Calu3 (cell line): ENCODE results near the gene RDH8. TPM values are rescaled to one million over a fixed set of nuclear protein-coding genes. Genes with fewer than 3 reads are reported as not detected.

ENCODE experiments used
- BruUV-seq: library from RNA; stranded (reverse); fragments of 400-500 nt; replicated peaks from 2 replicates; lab custom pipeline; 2021; lab: Mats Ljungman, UMichigan
- CTCF ChIA-PET: fragments of 300-600 bp; sonication (Branson Sonifier 250); formaldehyde crosslinking; loops from one replicate; lab custom pipeline; 2022; ENCODE audit warnings: antibody characterized with exemption; lab: Charles Lee
- DNase-seq: peaks from one replicate; pipeline ENCODE4 v3.0.0; 2022
- H3K27ac Mint-ChIP-seq: one replicate; pipeline ENCODE4 v1.8.0; 2022; ENCODE audit warnings: mixed read lengths; ENCODE audit not compliant: unreplicated experiment
- H3K27me3 Mint-ChIP-seq: one replicate; pipeline ENCODE4 v1.8.0; 2022; ENCODE audit warnings: mixed read lengths; ENCODE audit not compliant: unreplicated experiment
- H3K36me3 Mint-ChIP-seq: one replicate; pipeline ENCODE4 v1.8.0; 2022; ENCODE audit warnings: mild to moderate bottlenecking, moderate library complexity, mixed read lengths; ENCODE audit not compliant: insufficient read depth, unreplicated experiment
- H3K4me1 Mint-ChIP-seq: one replicate; pipeline ENCODE4 v1.8.0; 2022; ENCODE audit warnings: mild to moderate bottlenecking, low read depth, mixed read lengths; ENCODE audit not compliant: unreplicated experiment
- H3K4me3 Mint-ChIP-seq: one replicate; pipeline ENCODE4 v1.8.0; 2022; ENCODE audit warnings: mild to moderate bottlenecking, low read depth, moderate library complexity, mixed read lengths; ENCODE audit not compliant: unreplicated experiment
- H3K9me3 Mint-ChIP-seq: one replicate; pipeline ENCODE4 v1.8.0; 2022; ENCODE audit warnings: low read depth, mixed read lengths; ENCODE audit not compliant: unreplicated experiment
- intact Hi-C: fragments of 100-400 bp; cut with micrococcal nuclease; formaldehyde crosslinking; loops from one replicate; pipeline ENCODE4 v1.10.0; 2022; ENCODE audit not compliant: unreplicated experiment
- total RNA-seq: library from RNA; stranded (reverse); gene quantifications from 2 replicates; pipeline ENCODE4 v1.2.3, GENCODE V29; 2022
- TF ChIP-seq, protein P1 (sequence below): fragments of 200-600 bp; IDR thresholded peaks from one replicate; pipeline ENCODE4 v1.8.0; 2022; ENCODE audit warnings: antibody characterized with exemption; ENCODE audit not compliant: unreplicated experiment

The RDH8 gene
- total RNA-seq, 1 experiment from 2014 or later: not detected

DNA sequence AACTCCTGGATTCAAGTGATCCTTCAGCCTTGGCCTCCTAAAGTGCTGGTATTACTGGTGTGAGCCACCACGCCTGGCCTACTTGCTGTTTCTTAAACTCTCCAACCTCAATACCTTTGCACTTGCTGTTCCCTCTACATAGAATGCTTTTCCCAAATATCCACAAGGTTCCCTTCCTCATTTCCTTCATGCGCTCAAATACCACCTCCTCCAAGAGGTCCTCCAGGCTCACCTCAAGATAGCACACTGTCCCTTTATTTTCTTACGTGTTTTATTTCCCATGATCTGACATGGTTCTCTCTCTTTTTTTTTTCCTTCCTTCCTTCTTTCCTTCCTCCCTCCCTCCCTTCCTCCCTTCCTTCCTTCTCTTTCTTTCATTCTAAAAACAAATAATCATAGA lies 13.5 kb downstream of the RDH8 start:
- CTCF ChIA-PET: interaction anchor here (0.9 to 1.1 kb wide), 2 partner anchors 96 to 223 kb away, joined by 3 to 6 read pairs; no protein-coding TSS in a partner anchor
- Mint-ChIP-seq H3K27ac (no peak overlapping the region), H3K27me3 (peaks cover 15% of the 10 kb centered on the region), H3K9me3 (no peaks in the 10 kb centered on the region), H3K4me1 (no peaks in the 10 kb centered on the region), H3K4me3 (no peak overlapping the region), H3K36me3 (peaks cover under 1% of the 10 kb centered on the region)
- no TSS peak for BruUV-seq
- TF ChIP-seq, protein P1, sequence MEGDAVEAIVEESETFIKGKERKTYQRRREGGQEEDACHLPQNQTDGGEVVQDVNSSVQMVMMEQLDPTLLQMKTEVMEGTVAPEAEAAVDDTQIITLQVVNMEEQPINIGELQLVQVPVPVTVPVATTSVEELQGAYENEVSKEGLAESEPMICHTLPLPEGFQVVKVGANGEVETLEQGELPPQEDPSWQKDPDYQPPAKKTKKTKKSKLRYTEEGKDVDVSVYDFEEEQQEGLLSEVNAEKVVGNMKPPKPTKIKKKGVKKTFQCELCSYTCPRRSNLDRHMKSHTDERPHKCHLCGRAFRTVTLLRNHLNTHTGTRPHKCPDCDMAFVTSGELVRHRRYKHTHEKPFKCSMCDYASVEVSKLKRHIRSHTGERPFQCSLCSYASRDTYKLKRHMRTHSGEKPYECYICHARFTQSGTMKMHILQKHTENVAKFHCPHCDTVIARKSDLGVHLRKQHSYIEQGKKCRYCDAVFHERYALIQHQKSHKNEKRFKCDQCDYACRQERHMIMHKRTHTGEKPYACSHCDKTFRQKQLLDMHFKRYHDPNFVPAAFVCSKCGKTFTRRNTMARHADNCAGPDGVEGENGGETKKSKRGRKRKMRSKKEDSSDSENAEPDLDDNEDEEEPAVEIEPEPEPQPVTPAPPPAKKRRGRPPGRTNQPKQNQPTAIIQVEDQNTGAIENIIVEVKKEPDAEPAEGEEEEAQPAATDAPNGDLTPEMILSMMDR: no peak
- intact Hi-C loops: loop anchor here (2.0 kb wide), 1 partner anchor 92 kb away; no protein-coding TSS in a partner anchor
- DNase-seq: no peak

DNA sequence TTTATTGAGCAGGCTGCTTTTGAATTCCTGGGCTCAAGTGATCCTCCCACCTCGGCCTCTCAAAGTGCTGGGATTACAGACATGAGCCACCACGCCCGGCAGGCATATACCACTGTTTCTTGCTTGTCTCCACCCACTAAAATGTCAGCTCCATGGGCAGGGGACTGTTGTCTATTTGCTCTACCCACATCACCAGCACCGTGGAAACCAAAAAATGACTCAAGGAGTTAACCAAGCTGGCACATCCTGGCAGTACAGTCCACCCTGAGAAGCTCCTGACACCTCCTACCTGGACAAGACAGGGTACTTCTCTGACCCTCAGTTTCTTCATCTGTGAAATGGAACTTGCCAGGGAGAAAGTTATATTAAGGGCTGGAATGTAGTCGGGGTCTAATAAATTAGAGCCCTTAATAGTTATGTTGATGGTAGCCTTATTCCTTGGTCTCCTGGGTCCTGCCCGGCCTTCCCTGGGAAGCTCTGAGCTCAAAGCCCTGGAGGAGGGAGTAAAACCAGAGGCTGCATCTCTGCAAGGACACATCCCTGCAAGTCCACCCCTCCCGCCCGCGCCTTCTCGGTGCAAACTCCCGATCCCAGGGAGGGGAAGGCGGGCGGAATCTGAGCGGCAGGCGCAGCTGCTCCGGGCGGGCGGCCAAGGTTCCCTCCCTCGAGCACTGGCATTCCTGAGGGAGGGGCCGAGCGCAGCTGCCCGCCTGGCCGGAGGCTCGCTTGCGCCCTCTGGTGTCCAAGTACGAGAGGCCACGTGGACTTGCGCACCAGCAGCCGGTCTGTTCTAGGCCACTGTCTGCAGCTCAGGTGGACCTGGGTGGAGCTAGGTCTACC lies 14.1 kb downstream of the RDH8 start:
- CTCF ChIA-PET: interaction anchor here (0.9 to 1.1 kb wide), 3 partner anchors 26 to 223 kb away, joined by 3 to 6 read pairs (median 3); no protein-coding TSS in a partner anchor

DNA sequence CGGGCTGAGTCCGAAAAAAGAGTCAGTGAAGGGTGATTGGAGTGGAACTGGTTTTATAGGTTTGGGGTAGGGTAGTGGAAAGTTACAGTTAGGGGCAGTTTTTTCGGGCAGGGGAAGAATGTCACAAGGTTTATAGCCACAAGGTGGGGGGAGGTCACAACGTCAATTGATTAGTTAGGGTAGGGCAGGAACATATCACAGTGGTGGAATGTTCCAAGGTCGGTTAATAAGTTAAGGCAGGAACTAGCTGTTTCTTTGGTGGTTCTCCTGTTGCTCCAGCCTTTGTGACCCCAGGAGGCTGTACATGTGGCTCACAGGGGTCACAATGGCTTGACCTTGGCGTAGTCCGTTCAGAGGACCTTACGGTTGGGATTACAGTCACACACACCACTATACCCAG lies 20.3 kb downstream of the RDH8 start:
- peaks cover 24% of the 10 kb centered on the region for H3K4me1 Mint-ChIP-seq
- H3K9me3 Mint-ChIP-seq: no peaks in the 10 kb centered on the region
- no TSS peak for BruUV-seq
- TF ChIP-seq, protein P1: no peak
- H3K4me3 Mint-ChIP-seq: peak overlapping the region; percentile 56
- intact Hi-C loops: loop anchor here (5.0 kb wide), 1 partner anchor 79 kb away; the partner anchor contains the start of gene P2RY11
- DNase-seq: peak; percentile 36
- peaks cover 22% of the 10 kb centered on the region for H3K27me3 Mint-ChIP-seq
- peak overlapping the region; percentile 70 for H3K27ac Mint-ChIP-seq
- H3K36me3 Mint-ChIP-seq: peaks cover 25% of the 10 kb centered on the region
- CTCF ChIA-PET: no interaction called here

More for the DNA sequence above, 14.1 kb downstream of the RDH8 start:
- intact Hi-C loops: loop anchor here (2.0 kb wide), 1 partner anchor 93 kb away; no protein-coding TSS in a partner anchor
- BruUV-seq: no TSS peak
- Mint-ChIP-seq H3K4me3 (peak overlapping the region; percentile 14), H3K27me3 (peaks cover 22% of the 10 kb centered on the region), H3K4me1 (peaks cover 5% of the 10 kb centered on the region), H3K36me3 (no peaks in the 10 kb centered on the region), H3K27ac (no peak overlapping the region), H3K9me3 (no peaks in the 10 kb centered on the region)
- DNase-seq: peak; percentile 95
- TF ChIP-seq, protein P1: peak; percentile 82

DNA sequence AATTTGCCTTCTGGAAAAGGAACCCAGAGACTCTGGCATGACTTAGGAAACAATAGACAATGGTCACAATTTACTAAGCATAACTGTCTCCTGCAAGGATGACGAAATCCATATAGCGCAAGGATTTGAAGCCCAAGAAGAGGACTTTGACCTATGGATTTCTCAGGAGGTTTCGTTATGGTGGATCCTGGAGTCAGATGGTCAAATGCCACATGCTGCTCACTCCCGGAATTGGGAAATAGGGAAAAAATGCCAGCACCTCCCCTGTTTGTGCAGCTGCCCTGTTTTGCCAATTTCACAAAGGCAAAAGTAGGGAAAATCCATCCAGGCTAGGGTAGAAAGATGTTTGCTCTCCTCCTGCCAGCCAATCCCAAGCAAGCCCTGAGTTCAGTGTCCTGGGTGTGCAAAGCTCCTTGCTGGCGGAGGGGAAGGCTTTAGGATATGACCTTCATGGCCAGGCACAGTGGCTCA lies 23.4 kb downstream of the RDH8 start:
- TF ChIP-seq, protein P1: no peak
- intact Hi-C loops: loop anchor here (5.0 kb wide), 1 partner anchor 36 kb away; no protein-coding TSS in a partner anchor
- peaks cover 24% of the 10 kb centered on the region for H3K4me1 Mint-ChIP-seq
- H3K9me3 Mint-ChIP-seq: no peaks in the 10 kb centered on the region
- H3K27ac Mint-ChIP-seq: peak overlapping the region; percentile 47
- peak; percentile 22 for DNase-seq
- H3K36me3 Mint-ChIP-seq: peaks cover 25% of the 10 kb centered on the region
- H3K27me3 Mint-ChIP-seq: peaks cover 24% of the 10 kb centered on the region
- no peak overlapping the region for H3K4me3 Mint-ChIP-seq
- CTCF ChIA-PET: interaction anchor here (0.6 to 1.3 kb wide), 2 partner anchors 98 to 214 kb away, joined by 3 read pairs; no protein-coding TSS in a partner anchor
- no TSS peak for BruUV-seq
